CD8-positive, alpha-beta memory T cell (primary cell): ENCODE data around the gene ULK3. TPM values are rescaled to one million over a fixed set of nuclear protein-coding genes. Genes with fewer than 3 reads are reported as not detected.

Source experiments
- CTCF ChIA-PET: fragments of 350-600 bp; sonication (Branson Sonifier 250); formaldehyde crosslinking; loops from one replicate; lab custom pipeline; 2021; ENCODE audit warnings: antibody characterized with exemption; lab: Charles Lee
- POLR2A ChIA-PET: fragments of 350-600 bp; sonication (Branson Sonifier 250); formaldehyde crosslinking; loops from one replicate; lab custom pipeline; 2021; ENCODE audit warnings: antibody characterized with exemption; lab: Charles Lee
- DNase-seq, 5 donors: peaks; one replicate each; pipeline versions ENCODE4 v3.0.0 to v3.0.0-alpha.2; 2020 to 2022; ENCODE audit warnings: mixed read lengths in 1 of 5
- H3K27ac ChIP-seq: one replicate; pipeline ENCODE4 v1.7.0; 2013; ENCODE audit warnings: low read depth, mild to moderate bottlenecking, low read length, moderate library complexity
- H3K27me3 ChIP-seq: 2 replicates; pipeline ENCODE4 v1.7.0; 2013; ENCODE audit warnings: low read length, mild to moderate bottlenecking; ENCODE audit not compliant: insufficient read depth, poor library complexity, severe bottlenecking
- H3K36me3 ChIP-seq: 2 replicates; pipeline ENCODE4 v1.7.0; 2013; ENCODE audit warnings: mild to moderate bottlenecking, low read length, moderate library complexity; ENCODE audit not compliant: insufficient read depth
- H3K4me1 ChIP-seq: 2 replicates; pipeline ENCODE4 v1.7.0; 2013; ENCODE audit warnings: mild to moderate bottlenecking, low read length, moderate library complexity; ENCODE audit not compliant: insufficient read depth
- H3K4me3 ChIP-seq: 2 replicates; pipeline ENCODE4 v1.7.0; 2013; ENCODE audit warnings: mild to moderate bottlenecking, low read length
- H3K9me3 ChIP-seq: 2 replicates; pipeline ENCODE4 v1.7.0; 2013; ENCODE audit warnings: mild to moderate bottlenecking, low read length
- H3K27ac Mint-ChIP-seq, 8 donors: one replicate each; pipeline ENCODE4 v1.8.0; 2020 to 2021; ENCODE audit warnings: mixed read lengths in 8 of 8, mild to moderate bottlenecking in 6 of 8, inconsistent platforms in 3 of 8, moderate library complexity in 3 of 8
- H3K27me3 Mint-ChIP-seq, 2 donors: one replicate each; pipeline ENCODE4 v1.8.0; 2020 to 2021; ENCODE audit warnings: mixed read lengths in 2 of 2, mild to moderate bottlenecking in 1 of 2, moderate library complexity in 1 of 2
- H3K36me3 Mint-ChIP-seq, 3 donors: one replicate each; pipeline ENCODE4 v1.8.0; 2020 to 2021; ENCODE audit warnings: mixed read lengths in 3 of 3, inconsistent platforms in 1 of 3, mild to moderate bottlenecking in 1 of 3
- H3K4me1 Mint-ChIP-seq, 3 donors: one replicate each; pipeline ENCODE4 v1.8.0; 2020 to 2021; ENCODE audit warnings: mixed read lengths in 3 of 3, inconsistent platforms in 1 of 3, mild to moderate bottlenecking in 1 of 3
- H3K4me3 Mint-ChIP-seq, 7 donors: one replicate each; pipeline ENCODE4 v1.8.0; 2020 to 2021; ENCODE audit warnings: mixed read lengths in 7 of 7, mild to moderate bottlenecking in 6 of 7, moderate library complexity in 4 of 7, inconsistent platforms in 2 of 7
- H3K9me3 Mint-ChIP-seq, 5 donors: one replicate each; pipeline ENCODE4 v1.8.0; 2020 to 2022; ENCODE audit warnings: mixed read lengths in 5 of 5, mild to moderate bottlenecking in 3 of 5, moderate library complexity in 2 of 5, inconsistent platforms in 1 of 5
- polyA plus RNA-seq: library from polyadenylated mRNA; unstranded; fragments of 300-500 nt; fragmentation: Illumina TruSeq; gene quantifications from one replicate; pipeline ENCODE4 v1.2.3, GENCODE V29; 2021
- total RNA-seq, 2 experiments: library from RNA; stranded (reverse); gene quantifications; one replicate each; pipeline ENCODE4 v1.2.3, GENCODE V29; 2021

ULK3 gene
- total and polyA plus RNA-seq, 3 experiments from 2014 or later: 43.1 to 60.1 (median 53.9) TPM

DNA sequence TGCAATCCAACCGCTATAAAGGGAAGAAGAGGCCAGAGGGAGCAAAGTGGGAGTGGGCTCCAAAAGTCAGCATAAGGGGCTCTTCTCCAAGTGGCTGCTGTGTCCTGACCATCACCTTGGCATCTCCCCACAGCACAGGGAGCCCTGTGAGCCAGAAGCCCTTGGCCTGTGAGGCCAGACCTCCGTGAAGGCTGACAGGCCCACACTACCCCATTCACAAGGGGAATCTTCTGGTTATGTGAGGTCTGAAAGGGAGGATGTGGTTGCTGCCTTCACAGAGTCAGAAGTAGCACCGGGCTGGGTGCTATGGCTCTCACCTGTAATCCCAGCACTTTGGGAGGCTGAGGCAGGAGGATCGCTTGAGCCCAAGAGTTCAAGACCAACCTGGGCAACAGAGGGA is 2.6 kb upstream of the ULK3 start:
- Mint-ChIP-seq H3K9me3 (no peaks in the 10 kb centered on the region), H3K27me3 (no peaks in the 10 kb centered on the region), H3K4me1 (peaks cover 44 to 57% (median 48%) of the 10 kb centered on the region in 3 donors), H3K36me3 (peaks cover 0 to 54% (median 6%) of the 10 kb centered on the region in 3 donors), H3K27ac (peak overlapping the region; percentile 85 to 97 (median 93)), H3K4me3 (peak overlapping the region; percentile 60 to 96 (median 75))
- POLR2A ChIA-PET: no interaction called here
- Histone ChIP-seq H3K4me1 (peaks cover 48% of the 10 kb centered on the region), H3K9me3 (no peaks in the 10 kb centered on the region), H3K27ac (peak overlapping the region; percentile 54), H3K4me3 (peak overlapping the region; percentile 45), H3K36me3 (peaks cover 20% of the 10 kb centered on the region), H3K27me3 (no peaks in the 10 kb centered on the region)
- peak in 2 of 5 donors; percentile 12 to 26 for DNase-seq
- CTCF ChIA-PET: interaction anchor here (1.2 to 1.6 kb wide), 2 partner anchors 17 to 20 kb away, joined by 3 read pairs; partner anchors contain the start of gene CPLX3

GRCh38 chr15:74845208-74845568 is 2.2 kb upstream of the ULK3 start:
- Histone ChIP-seq H3K4me3 (peak overlapping the region; percentile 45), H3K27ac (peak overlapping the region; percentile 54), H3K36me3 (peaks cover 16% of the 10 kb centered on the region), H3K4me1 (peaks cover 48% of the 10 kb centered on the region), H3K27me3 (no peaks in the 10 kb centered on the region), H3K9me3 (no peaks in the 10 kb centered on the region)
- Mint-ChIP-seq H3K36me3 (peaks cover 0 to 51% (median 6%) of the 10 kb centered on the region in 3 donors), H3K4me1 (peaks cover 44 to 59% (median 50%) of the 10 kb centered on the region in 3 donors), H3K27ac (peak overlapping the region; percentile 85 to 97 (median 93)), H3K27me3 (no peaks in the 10 kb centered on the region), H3K9me3 (no peaks in the 10 kb centered on the region), H3K4me3 (peak overlapping the region; percentile 60 to 96 (median 75))
- ChIA-PET CTCF (interaction anchor here (0.6 to 3.8 kb wide), 12 partner anchors 8 to 277 kb away, joined by 3 to 44 read pairs (median 4); partner anchors contain the start of gene CPLX3), POLR2A (interaction anchor here (0.6 to 1.2 kb wide), 7 partner anchors 17 to 112 kb away, joined by 3 to 6 read pairs (median 3); partner anchors contain the start of genes FAM219B, MPI and RPP25)
- peak; percentile 23 to 70 (median 40) for DNase-seq

DNA sequence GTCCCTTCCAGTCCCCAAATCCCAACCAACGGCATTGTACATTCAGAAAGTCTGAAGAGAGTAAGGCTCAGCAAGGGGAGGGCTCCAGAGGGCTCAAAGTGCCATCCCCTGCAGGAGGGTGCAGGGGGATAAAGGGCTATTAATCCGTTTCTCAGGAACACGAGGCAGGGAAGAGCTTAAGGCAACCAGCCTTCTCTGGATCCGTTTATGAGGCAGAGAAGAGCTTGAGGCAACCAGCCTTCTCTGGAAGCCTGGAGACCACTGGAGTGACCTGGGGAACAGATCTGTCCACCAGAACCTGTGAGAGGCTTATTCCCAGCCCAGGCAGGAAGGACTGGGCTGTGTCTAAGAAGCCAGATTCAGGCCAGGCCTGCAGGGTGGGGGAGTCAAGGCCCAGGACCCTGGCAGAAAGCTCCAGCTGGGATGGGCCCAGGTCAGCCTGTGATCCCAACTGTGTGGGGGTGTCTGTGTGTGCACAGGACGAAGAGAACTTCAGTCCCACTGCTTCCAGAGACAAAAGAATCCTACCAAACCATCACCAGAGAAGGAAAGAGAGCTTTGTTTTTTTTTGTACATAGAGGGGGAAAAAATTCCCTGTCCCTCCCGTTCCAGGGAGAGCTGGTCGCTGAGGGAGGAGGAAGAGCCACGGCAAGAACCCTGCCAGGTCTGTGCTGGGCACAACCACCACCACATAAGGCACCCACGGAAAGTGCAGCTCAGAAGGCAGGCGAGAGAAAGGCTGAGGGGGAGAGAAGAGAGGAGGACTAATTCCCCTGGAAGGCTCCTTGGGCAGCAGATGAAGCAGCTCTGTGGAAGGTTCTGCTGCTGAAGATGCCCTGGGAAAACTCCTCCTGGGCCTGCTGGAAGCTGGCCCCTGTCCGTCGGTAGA is 1.6 kb upstream of the ULK3 start:
- H3K27me3 Mint-ChIP-seq: no peaks in the 10 kb centered on the region
- H3K4me1 ChIP-seq: peaks cover 48% of the 10 kb centered on the region
- peaks cover 0 to 47% (median 4%) of the 10 kb centered on the region in 3 donors for H3K36me3 Mint-ChIP-seq
- H3K4me3 ChIP-seq: peak overlapping the region; percentile 45
- H3K36me3 ChIP-seq: peaks cover 14% of the 10 kb centered on the region
- H3K9me3 ChIP-seq: no peaks in the 10 kb centered on the region
- H3K27ac ChIP-seq: no peak overlapping the region
- ChIA-PET POLR2A (interaction anchor here (0.6 to 1.2 kb wide), 8 partner anchors 17 to 112 kb away, joined by 3 to 6 read pairs (median 3); partner anchors contain the start of genes FAM219B, MPI and RPP25), CTCF (interaction anchor here (0.6 to 3.8 kb wide), 13 partner anchors 9 to 278 kb away, joined by 3 to 44 read pairs (median 4); partner anchors contain the start of gene CPLX3)
- no peaks in the 10 kb centered on the region for H3K9me3 Mint-ChIP-seq
- peaks cover 44 to 59% (median 50%) of the 10 kb centered on the region in 3 donors for H3K4me1 Mint-ChIP-seq
- peak overlapping the region; percentile 60 to 96 (median 75) for H3K4me3 Mint-ChIP-seq
- H3K27me3 ChIP-seq: no peaks in the 10 kb centered on the region
- no peak for DNase-seq
- H3K27ac Mint-ChIP-seq: peak overlapping the region; percentile 85 to 97 (median 93)

GRCh38 chr15:74843891-74844299 is 939 bp upstream of the ULK3 start:
- Histone ChIP-seq H3K4me3 (peak overlapping the region; percentile 78), H3K36me3 (peaks cover 14% of the 10 kb centered on the region), H3K27ac (peak overlapping the region; percentile 72), H3K9me3 (no peaks in the 10 kb centered on the region), H3K4me1 (peaks cover 48% of the 10 kb centered on the region), H3K27me3 (no peaks in the 10 kb centered on the region)
- Mint-ChIP-seq H3K4me1 (peaks cover 46 to 59% (median 50%) of the 10 kb centered on the region in 3 donors), H3K9me3 (no peaks in the 10 kb centered on the region), H3K27me3 (no peaks in the 10 kb centered on the region), H3K27ac (peak overlapping the region; percentile 81 to 97 (median 92)), H3K4me3 (peak overlapping the region in 5 of 7 donors; percentile 80 to 96 (median 85)), H3K36me3 (peaks cover 0 to 47% (median 4%) of the 10 kb centered on the region in 3 donors)
- POLR2A ChIA-PET: interaction anchor here (0.9 to 1.2 kb wide), 4 partner anchors 26 to 62 kb away, joined by 3 to 5 read pairs (median 4); partner anchors contain the start of gene CSK
- DNase-seq: no peak
- CTCF ChIA-PET: interaction anchor here (1.0 to 3.8 kb wide), 11 partner anchors 8 to 73 kb away, joined by 3 to 44 read pairs (median 5); partner anchors contain the start of gene MPI

GRCh38 chr15:74843445-74843828 is 481 bp upstream of the ULK3 start:
- H3K36me3 Mint-ChIP-seq: peaks cover 0 to 46% (median 4%) of the 10 kb centered on the region in 3 donors
- no peaks in the 10 kb centered on the region for H3K9me3 ChIP-seq
- H3K9me3 Mint-ChIP-seq: no peaks in the 10 kb centered on the region
- CTCF ChIA-PET: interaction anchor here (0.7 to 3.8 kb wide), 9 partner anchors 15 to 107 kb away, joined by 3 to 44 read pairs (median 7); partner anchors contain the start of gene MPI
- peak overlapping the region; percentile 81 to 97 (median 92) for H3K27ac Mint-ChIP-seq
- peak overlapping the region; percentile 80 to 96 (median 85) for H3K4me3 Mint-ChIP-seq
- no peaks in the 10 kb centered on the region for H3K27me3 Mint-ChIP-seq
- H3K4me1 Mint-ChIP-seq: peaks cover 47 to 59% (median 50%) of the 10 kb centered on the region in 3 donors
- DNase-seq: no peak
- H3K4me3 ChIP-seq: peak overlapping the region; percentile 78
- peak overlapping the region; percentile 72 for H3K27ac ChIP-seq
- POLR2A ChIA-PET: interaction anchor here (0.9 to 1.3 kb wide), 4 partner anchors 27 to 63 kb away, joined by 3 to 5 read pairs (median 4); partner anchors contain the start of gene CSK
- peaks cover 48% of the 10 kb centered on the region for H3K4me1 ChIP-seq
- peaks cover 14% of the 10 kb centered on the region for H3K36me3 ChIP-seq
- no peaks in the 10 kb centered on the region for H3K27me3 ChIP-seq

DNA sequence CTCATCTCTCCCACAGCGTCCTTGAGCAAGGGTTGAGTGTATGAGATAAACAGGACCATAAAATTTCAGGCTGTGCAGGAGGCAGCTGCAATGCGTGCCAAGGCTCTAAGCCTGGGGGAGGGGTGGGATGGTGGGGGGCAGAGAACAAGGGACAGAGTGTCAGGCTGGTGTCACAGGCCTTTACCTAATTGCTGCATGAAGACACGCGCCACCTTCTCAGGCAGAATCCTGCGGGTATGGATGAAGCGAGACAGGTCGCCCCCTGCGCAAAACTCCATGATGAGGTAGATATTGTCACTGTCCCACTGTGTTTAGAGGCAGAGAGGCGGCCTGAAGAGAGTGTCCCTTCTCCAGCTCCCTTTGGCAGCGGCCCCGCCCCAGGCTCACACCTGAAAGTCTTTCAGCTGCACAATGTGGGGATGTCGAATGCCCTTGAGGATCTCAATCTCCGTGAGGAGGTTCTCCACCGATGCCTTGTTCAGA is 1.0 kb downstream of the ULK3 start:
- peaks cover 48% of the 10 kb centered on the region for H3K4me1 ChIP-seq
- POLR2A ChIA-PET: interaction anchor here (0.5 to 0.6 kb wide), 2 partner anchors 11 to 101 kb away, joined by 3 to 5 read pairs; no protein-coding TSS in a partner anchor
- peak overlapping the region; percentile 83 to 96 (median 88) for H3K4me3 Mint-ChIP-seq

More for the DNA sequence above, 1.0 kb downstream of the ULK3 start:
- Mint-ChIP-seq H3K27me3 (no peaks in the 10 kb centered on the region), H3K27ac (peak overlapping the region; percentile 5 to 93 (median 82)), H3K9me3 (no peaks in the 10 kb centered on the region), H3K36me3 (peaks cover 0 to 40% (median 2%) of the 10 kb centered on the region in 3 donors), H3K4me1 (peaks cover 47 to 59% (median 50%) of the 10 kb centered on the region in 3 donors)
- no peaks in the 10 kb centered on the region for H3K36me3 ChIP-seq
- no peak for DNase-seq
- H3K27ac ChIP-seq: peak overlapping the region; percentile 67
- CTCF ChIA-PET: interaction anchor here (0.9 to 3.8 kb wide), 10 partner anchors 17 to 220 kb away, joined by 3 to 44 read pairs (median 4); partner anchors contain the start of gene COX5A
- peak overlapping the region; percentile 88 for H3K4me3 ChIP-seq
- H3K9me3 ChIP-seq: no peaks in the 10 kb centered on the region
- H3K27me3 ChIP-seq: no peaks in the 10 kb centered on the region
